Measurements from ENCODE around the gene SLC34A1.

SLC34A1 gene

DNA sequence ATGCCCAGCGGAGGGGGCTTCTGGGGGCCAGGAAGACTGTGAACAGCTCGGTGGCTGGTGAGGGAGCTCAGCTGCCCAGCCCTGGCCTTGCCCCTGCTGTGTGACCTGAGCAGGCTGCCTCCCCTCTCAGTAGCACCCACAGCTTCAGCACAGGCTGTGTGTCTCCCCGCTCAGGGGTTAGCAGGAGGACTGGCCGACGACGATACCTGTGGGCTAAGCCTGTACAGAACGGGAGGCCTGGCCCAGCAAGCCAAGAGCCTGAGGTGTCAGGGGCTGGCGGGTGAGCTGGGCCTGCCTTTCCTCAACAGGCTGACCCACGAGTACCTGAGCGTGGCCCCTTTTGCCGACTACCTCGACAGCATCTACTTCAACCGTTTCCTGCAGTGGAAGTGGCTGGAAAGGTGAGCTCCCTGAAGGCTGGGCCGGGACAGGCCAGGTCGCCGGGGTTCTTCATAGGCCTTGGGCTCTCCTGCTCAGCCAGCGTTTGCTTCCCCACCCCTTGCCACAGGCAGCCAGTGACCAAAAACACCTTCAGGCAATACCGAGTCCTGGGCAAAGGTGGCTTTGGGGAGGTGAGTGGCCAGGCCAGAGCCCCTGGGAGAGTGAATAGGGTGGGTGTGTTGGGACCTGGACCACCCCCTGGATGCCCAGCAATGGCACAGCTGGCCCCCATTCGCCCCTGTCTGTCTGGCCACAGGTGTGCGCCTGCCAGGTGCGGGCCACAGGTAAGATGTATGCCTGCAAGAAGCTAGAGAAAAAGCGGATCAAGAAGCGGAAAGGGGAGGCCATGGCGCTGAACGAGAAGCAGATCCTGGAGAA, 48.8 kb downstream of the SLC34A1 start:
- FAIRE-seq (no peak), DNase-seq (ENCODE audit: insufficient read length) (no peak)
- TF ChIP-seq POLR2A (IDR thresholded peaks at IDR 0.05; ENCODE audit: low read depth, low read length): peak; percentile 33; the same call in 1 of the 2 replicates
- no peak for TF ChIP-seq TAF1 (IDR thresholded peaks at IDR 0.05; ENCODE audit: borderline replicate concordance, low read depth, low read length)
- no peak for TF ChIP-seq POLR2AphosphoS5 (IDR thresholded peaks at IDR 0.05; ENCODE audit: low read depth, low read length)

DNA sequence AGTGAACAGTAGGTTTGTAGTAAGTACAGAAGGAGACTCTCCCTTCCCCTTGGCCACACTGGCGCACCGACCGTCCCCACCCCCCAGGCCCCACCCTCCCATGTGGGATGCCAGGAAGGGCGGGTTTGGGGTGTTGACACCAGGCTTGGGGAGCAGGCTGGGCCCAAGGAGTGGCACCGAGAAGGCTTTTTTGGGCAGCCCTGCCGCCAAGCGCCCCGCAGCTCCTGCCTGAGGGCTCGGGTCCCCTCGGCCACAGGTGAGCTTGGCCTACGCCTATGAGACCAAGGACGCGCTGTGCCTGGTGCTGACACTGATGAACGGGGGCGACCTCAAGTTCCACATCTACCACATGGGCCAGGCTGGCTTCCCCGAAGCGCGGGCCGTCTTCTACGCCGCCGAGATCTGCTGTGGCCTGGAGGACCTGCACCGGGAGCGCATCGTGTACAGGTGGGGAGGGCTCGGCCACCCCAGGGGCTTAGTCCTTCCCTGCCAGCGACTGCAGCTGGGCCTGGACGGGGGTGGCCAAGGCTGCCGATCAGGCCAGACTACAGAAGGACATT, 49.5 kb downstream of the SLC34A1 start:
- no peak for FAIRE-seq
- TF ChIP-seq POLR2AphosphoS5 (IDR thresholded peaks at IDR 0.05; ENCODE audit: low read depth, low read length) (no peak), POLR2A (IDR thresholded peaks at IDR 0.05; ENCODE audit: low read depth, low read length) (no peak), TAF1 (IDR thresholded peaks at IDR 0.05; ENCODE audit: borderline replicate concordance, low read depth, low read length) (no peak)
- DNase-seq (ENCODE audit: insufficient read length): no peak

DNA sequence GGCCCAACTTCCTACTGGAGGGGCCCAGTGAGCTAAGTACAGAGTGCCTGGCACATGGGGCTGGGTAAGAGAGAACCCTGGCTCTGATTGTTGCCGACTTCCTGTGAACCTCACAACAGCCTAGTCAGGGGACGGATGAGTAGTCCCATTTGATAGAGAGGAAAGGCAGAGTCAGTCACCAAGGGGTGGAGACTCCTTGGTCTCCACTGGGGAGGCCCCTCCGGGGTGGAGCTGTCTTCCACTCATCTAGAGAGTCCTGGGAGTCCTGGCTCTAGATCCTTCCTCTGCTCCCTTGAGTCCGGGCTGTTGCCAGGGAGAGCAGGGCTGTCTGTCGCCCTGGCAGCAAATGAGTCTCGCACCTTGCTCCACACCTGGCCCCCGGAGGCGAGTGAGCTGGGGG, 50.2 kb downstream of the SLC34A1 start:
- FAIRE-seq: no peak

DNA sequence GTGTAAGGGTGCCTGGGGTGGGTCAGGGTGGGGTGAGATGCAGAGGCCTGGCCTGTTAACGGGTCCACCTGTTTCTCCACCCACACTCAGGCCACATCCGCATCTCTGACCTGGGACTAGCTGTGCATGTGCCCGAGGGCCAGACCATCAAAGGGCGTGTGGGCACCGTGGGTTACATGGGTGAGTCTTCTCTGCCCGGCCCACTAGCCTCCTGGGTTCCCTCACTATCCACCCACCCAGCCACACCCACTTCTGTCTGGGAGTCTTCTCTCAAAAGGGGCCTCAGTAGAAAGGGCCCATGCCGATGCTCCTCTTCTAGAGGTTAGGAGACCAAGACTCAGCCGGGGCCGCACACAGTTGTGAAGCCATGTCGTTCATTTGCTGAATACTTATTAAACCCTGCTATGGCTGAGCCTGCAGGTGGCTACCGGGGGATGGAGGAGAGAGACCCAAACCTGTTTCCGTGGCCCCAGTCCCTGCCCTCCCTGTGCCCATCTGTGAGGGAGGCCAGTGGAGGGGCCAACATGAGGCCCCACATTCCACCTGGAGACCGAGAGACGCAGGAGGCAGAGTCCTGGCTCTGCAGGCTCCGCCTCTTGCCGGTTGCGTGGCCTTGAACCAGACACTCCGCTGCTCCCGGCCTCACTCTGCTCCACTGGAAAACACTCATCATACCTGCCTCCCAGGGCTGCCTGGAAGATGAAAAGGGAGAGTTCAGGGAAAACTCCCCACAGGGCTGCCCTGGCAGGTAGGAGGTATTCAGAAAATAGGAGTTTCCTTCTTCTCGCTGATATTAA, 50.9 kb downstream of the SLC34A1 start:
- FAIRE-seq: no peak
- no peak for DNase-seq (ENCODE audit: insufficient read length)
- TF ChIP-seq TAF1 (IDR thresholded peaks at IDR 0.05; ENCODE audit: borderline replicate concordance, low read depth, low read length) (no peak), POLR2A (IDR thresholded peaks at IDR 0.05; ENCODE audit: low read depth, low read length) (no peak), POLR2AphosphoS5 (IDR thresholded peaks at IDR 0.05; ENCODE audit: low read depth, low read length) (no peak)

More for the DNA sequence above, 50.2 kb downstream of the SLC34A1 start:
- TF ChIP-seq TAF1 (IDR thresholded peaks at IDR 0.05; ENCODE audit: borderline replicate concordance, low read depth, low read length) (no peak), POLR2AphosphoS5 (IDR thresholded peaks at IDR 0.05; ENCODE audit: low read depth, low read length) (no peak), POLR2A (IDR thresholded peaks at IDR 0.05; ENCODE audit: low read depth, low read length) (no peak)
- DNase-seq (ENCODE audit: insufficient read length): no peak

GRCh38 chr5:177435847-177436536, 51.8 kb downstream of the SLC34A1 start:
- DNase-seq (ENCODE audit: insufficient read length) (no peak), FAIRE-seq (no peak)
- TF ChIP-seq TAF1 (IDR thresholded peaks at IDR 0.05; ENCODE audit: borderline replicate concordance, low read depth, low read length) (no peak), POLR2A (IDR thresholded peaks at IDR 0.05; ENCODE audit: low read depth, low read length) (no peak), POLR2AphosphoS5 (IDR thresholded peaks at IDR 0.05; ENCODE audit: low read depth, low read length) (no peak)

GRCh38 chr5:177437623-177438022, 53.4 kb downstream of the SLC34A1 start:
- FAIRE-seq (no peak), DNase-seq (ENCODE audit: insufficient read length) (no peak)
- TF ChIP-seq POLR2A (IDR thresholded peaks at IDR 0.05; ENCODE audit: low read depth, low read length) (no peak), TAF1 (IDR thresholded peaks at IDR 0.05; ENCODE audit: borderline replicate concordance, low read depth, low read length) (no peak), POLR2AphosphoS5 (IDR thresholded peaks at IDR 0.05; ENCODE audit: low read depth, low read length) (no peak)

DNA sequence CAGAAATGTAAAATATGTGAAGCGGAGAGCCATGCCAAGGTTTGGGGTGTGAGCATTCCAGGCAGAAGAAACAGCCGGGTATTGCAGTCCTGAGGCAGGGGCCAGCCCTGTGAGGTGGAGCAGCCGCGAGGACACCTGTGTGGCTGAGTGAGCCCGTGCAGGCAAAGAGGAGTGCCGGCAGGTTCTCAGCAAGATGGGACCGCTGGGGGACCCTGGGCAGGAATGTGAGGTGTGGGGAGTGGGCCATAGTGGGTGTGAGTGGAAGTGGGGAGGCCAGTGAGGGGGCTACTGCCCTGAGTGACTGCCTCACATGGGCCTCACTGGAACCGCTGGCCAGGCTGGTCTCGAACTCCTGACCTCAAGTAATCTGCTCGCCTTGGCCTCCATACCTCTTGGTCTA, 54.2 kb downstream of the SLC34A1 start:
- FAIRE-seq (no peak), DNase-seq (ENCODE audit: insufficient read length) (no peak)
- peak; percentile 40; the same call in 1 of the 2 replicates for TF ChIP-seq POLR2A (IDR thresholded peaks at IDR 0.05; ENCODE audit: low read depth, low read length)
- peak; percentile 73 for TF ChIP-seq POLR2AphosphoS5 (IDR thresholded peaks at IDR 0.05; ENCODE audit: low read depth, low read length)
- TF ChIP-seq TAF1 (IDR thresholded peaks at IDR 0.05; ENCODE audit: borderline replicate concordance, low read depth, low read length): no peak

DNA sequence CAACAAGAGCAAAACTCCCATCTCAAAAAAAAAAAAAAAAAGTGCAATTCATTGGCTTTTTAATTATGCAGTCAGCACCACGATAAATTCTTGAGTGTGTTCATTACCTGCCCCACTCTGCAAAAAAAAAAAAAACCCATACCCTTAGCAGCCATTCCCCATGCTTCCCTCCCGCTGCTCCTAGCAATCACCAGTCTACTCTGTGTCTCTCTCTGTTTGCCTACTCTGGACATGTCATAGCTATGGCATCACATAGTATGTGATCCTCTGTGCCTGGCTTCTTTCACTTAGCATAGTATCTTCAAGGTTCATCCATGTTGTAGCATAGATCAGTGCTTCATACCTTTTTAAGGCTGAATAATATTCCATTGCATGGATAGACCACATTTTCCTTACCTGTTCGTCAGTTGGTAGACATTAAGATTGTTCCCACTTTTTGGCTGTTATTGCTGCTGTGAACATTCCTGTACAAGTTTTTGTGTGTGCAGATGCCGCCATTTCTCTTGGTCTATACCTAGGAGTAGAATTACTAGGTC, 55.4 kb downstream of the SLC34A1 start:
- FAIRE-seq (no peak), DNase-seq (ENCODE audit: insufficient read length) (no peak)
- TF ChIP-seq POLR2A (IDR thresholded peaks at IDR 0.05; ENCODE audit: low read depth, low read length) (no peak), POLR2AphosphoS5 (IDR thresholded peaks at IDR 0.05; ENCODE audit: low read depth, low read length) (peak; percentile 45; the same call in 1 of the 2 replicates)

- TF ChIP-seq POLR2A (IDR thresholded peaks at IDR 0.05; ENCODE audit: low read depth, low read length): peak; percentile 52; the same call in 1 of the 2 replicates
- TF ChIP-seq TAF1 (IDR thresholded peaks at IDR 0.05; ENCODE audit: borderline replicate concordance, low read depth, low read length): no peak
- peak; percentile 42; the same call in 1 of the 2 replicates for TF ChIP-seq POLR2AphosphoS5 (IDR thresholded peaks at IDR 0.05; ENCODE audit: low read depth, low read length)
- no peak for DNase-seq (ENCODE audit: insufficient read length)
- no peak for FAIRE-seq
Measured at GRCh38 chr5:177440211-177440989, 56.2 kb downstream of the SLC34A1 start.
